NCI-H2171 (cell line): ENCODE measurements around the gene XDH.

Experiments used
- DNase-seq: peaks from one replicate; lab custom pipeline; 2025; lab: John Stamatoyannopoulos, UW

Gene XDH

DNA sequence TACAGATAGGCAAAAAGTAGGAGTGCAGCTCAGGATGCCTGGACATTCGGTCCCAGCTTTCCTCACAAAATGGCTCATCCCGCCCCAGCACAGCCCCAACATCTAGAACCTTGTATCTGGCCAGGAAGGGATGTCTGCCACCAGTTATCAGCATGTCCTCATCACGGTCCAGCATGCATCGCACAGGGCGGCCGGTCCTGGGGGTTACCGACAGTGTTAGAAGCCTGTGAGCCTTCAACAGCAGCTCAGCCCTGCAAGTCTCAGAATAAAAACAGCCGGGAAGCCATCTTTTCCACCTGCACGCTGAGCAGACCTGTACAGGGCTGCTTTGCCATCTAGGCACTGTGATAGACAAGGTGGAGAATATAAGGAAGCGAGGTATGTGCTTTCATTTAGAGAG lies 49.2 kb downstream of the XDH start:
- no peak for DNase-seq

- no peak for DNase-seq
Observed at GRCh38 chr2:31363956-31364750, 50.4 kb downstream of the XDH start.

- no peak for DNase-seq
Observed at GRCh38 chr2:31362581-31362980, 52.0 kb downstream of the XDH start.

- DNase-seq: no peak
Observed at GRCh38 chr2:31359229-31359628, 55.3 kb downstream of the XDH start.

GRCh38 chr2:31354837-31355236 lies 59.7 kb downstream of the XDH start:
- no peak for DNase-seq

DNA sequence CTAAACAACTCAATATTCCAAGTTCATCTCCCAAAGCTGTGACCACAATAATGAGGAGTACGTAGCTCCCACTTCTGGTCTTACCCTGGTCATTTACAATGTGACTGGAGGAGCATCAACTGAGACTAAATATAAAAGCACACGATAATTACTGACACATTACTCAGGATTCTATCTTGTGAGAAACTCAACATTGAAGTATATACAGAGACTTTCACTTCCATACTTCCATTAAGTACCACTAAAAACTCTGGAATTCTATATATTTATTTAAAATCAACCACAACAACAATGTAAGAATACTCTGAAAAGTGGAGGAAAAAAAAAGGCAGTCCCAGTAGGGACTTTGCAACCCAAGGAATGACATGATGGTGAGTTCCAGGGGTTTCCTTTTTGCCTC lies 61.4 kb downstream of the XDH start:
- DNase-seq: no peak

DNA sequence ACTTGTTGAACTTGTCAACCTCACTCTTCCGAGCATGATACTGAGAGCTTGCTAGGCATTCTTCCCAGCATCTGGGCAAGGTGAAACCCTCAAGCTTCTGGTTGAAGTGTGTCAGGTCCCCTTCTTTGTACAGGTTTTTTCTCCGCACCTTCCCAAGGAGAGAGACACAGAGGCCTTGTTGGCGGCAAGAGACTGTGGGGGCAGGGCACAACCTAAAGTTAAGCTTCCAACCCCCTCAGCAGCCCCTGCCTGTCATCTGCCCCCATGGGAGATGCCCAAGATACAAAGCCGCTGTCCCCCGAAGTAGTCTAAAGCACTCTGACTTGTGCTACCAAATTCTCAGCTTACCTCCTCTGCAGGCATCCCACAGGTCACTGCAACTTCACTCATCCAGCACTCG lies 64.9 kb downstream of the XDH start:
- no peak for DNase-seq

GRCh38 chr2:31349160-31349559 lies 65.4 kb downstream of the XDH start:
- no peak for DNase-seq

DNA sequence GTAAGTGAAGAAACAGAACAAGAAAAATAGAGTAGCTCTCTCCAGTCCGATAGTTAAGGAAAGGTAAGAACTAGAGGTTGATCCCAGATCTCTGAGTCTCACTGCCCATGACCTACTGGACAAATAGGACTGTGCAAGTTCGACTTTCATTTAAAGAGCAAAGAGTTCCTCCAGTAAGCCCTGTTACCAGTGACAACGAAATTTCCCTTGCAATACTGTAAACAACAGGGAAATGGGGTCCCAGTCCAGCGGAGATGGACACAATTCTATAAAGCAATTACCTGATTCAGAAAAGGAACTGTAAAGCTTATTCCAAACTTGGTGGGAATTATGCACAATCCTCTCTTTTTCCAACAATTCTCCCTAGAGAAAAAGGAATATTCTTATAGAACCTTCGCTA lies 65.9 kb downstream of the XDH start:
- DNase-seq: no peak

- DNase-seq: no peak
Observed at GRCh38 chr2:31347750-31348149, 66.8 kb downstream of the XDH start.

- DNase-seq: no peak
Observed at GRCh38 chr2:31347319-31347718, 67.2 kb downstream of the XDH start.

DNA sequence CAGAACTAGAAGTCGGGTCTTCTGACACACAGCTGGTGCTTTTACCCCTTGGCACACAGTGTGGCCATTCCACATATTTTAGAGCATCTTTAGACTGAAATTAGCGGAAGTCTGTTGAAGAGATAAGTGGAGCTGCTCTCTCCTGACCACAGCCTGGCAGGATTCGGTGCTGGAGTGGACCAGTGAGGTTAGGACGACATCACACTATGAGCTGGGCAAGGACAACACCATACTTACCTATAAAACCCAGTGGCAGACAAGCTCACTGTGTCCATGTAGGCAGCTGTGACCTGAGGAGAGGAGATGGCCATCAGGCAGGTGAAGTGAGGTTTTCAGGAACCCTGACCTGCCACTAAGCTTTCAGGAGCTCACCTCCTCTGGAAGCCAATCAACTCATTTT lies 70.1 kb downstream of the XDH start:
- no peak for DNase-seq

DNA sequence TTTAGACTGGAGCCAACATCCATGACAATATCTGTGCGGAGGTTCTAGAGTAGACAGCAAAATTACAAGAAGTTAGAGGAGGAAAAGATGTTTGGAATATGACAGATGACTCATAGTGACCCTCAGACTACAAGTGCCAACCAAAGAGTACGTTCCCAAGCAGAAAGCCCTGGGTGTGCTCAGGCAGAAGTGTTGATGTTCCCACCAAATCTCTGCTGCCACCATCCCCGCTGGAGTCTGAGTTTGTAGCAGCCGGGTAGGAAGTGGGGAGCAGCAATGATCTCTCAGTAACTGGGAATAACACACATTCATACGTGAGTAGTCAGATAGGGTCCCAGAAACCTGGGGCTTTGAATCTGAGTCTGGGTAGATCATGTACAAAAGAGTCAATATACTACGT lies 73.2 kb downstream of the XDH start:
- DNase-seq: no peak

DNA sequence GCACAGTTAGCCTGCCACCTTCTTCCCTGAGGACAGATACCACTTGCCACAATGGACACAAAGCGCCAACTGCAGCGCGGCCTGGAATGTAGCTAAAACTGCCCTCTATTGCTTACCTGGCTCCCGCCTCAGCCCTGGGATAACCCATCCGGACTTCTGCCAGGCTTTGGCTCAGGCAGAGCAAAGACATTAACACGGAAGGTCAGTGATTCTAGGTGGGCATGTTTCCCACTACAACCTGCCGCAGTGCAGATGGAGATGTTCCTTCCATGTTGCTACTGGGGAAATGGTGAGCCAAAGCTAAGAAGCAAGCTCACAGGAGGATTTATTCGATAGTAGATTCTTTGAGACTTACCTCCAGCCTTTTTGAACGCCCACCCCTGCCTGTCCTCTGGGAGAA lies 74.8 kb downstream of the XDH start:
- no peak for DNase-seq

- no peak for DNase-seq
Observed at GRCh38 chr2:31337860-31338259, 76.7 kb downstream of the XDH start.

DNA sequence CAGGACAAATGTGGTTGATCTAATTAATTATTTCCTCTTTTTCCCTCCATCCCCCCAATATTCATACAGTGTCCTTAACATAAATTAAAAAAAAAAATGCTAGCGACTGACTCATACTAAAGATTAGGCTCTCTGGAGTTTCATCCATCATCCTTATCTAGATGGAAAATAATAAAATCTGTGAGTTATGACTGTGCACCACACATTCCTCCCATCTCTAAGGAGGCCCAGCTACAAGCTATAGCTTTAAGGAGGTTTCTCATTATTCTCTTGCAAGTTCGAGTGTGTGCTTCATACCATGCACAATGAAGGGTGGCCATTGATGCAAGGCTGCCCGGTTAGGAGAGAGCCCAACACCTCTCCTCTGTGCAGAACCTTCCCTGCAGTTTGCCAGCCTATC lies 77.3 kb downstream of the XDH start:
- DNase-seq: no peak

- DNase-seq: no peak
Observed at GRCh38 chr2:31335921-31336585, 78.5 kb downstream of the XDH start.

DNA sequence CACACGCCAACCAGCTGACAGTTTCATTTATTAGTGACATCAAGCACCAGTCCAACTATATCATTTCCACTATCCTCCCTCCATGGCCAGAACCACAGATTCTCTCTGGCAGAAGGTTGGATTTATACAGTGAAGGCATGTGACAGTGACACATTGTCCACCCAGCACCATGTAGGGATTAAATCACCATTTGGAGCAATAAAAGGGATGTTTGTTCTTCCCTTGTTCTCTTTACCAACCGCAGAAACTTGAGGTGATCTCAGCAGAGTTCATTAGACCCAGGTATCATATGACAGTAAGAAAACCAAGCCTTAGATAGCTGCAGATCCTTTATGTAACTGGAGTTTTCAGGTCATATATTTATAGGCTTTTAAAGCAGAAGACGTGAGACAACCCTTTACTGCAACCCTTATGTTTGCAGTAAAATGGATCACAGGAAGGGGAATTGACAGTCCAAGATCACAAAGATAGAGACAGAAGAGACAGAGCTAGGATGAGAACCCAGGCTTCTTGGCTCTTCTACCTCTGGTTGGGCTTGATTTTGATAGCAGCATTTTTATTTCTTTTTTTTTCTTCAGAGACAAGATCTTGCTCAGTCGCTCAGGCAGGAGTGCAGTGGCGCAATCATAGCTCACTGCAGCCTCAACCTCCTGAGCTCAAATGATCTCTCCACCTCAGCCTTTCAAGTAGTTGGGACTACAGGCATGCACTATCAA lies 80.1 kb downstream of the XDH start:
- DNase-seq: no peak

DNA sequence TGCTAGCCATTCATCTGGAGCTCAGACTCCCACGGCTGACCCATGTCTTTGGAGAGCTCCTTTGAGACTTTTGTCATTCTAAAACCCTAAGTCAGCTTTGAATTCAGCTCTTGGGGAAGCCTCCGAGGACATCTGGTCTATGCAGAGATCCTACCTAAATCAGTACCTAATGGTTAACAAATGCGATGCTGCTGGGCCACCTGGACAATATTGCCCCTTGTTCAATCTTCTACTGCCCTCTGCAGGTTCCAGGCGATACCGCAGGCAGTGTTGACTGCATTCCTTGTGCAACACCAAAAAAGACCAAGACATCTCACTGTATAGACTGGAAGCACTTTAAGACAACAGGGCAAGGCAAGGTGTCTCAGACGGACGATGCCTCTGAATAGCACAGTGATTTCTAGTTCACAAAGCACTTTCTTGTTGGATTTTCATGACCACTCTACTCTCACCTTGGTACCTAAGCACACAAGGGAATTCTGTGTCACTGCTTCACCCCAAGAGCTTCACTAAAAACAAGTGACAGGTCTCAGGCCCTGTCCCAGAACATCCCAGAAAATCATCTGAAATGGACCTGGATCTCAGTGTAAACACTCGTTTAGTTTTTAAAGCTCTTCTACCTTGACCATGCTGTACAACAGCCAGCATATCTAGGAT lies 80.9 kb downstream of the XDH start:
- DNase-seq: peak; percentile 11

GRCh38 chr2:31333046-31333445 lies 81.5 kb downstream of the XDH start:
- DNase-seq: no peak

DNA sequence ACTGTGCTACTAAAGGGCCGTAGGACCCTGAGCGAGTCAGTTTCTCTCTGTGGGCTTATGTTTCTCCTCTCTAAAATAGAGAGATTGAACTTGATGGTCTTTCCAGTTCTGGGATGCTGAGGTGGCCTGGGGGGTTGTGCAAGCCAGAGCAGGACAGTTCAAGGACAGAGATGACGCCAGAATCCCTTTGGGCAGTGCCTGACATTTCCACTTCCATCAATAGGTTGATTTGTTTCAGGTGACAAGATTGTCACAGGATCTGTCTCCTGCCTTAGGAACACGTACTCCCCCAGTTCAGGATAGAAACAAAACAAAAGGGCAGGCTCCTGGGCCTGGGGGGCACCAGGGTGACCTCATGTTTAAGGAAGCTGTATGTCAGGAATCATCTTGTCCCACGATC lies 82.0 kb downstream of the XDH start:
- no peak for DNase-seq

DNA sequence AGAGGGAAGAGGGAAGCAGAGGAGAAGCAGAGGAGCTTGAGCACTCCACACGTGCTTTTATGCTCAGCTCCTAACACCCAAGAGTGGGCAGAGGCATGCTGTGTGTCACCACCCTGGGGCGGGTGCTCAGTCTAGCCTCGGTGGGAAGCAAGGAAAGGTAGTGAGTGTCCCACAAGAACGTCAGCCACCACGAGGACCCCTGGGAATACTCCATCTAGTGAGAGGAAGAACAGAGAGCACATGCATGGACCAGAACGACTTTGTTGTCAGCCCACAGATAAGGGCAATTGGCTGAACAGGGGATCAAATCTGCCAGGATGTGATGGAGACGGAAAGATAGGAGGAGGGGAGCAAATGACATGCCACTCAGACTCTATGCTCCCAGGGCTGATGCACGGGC lies 83.4 kb downstream of the XDH start:
- no peak for DNase-seq
